Lower leg skin (tissue), 3 donors: ENCODE data around the gene SPSB4.

Source experiments
- POLR2A ChIP-seq, 2 donors: fragments of 450-650 bp; IDR thresholded peaks; one replicate each; pipeline ENCODE4 v1.6.1; 2016 to 2017; ENCODE audit warnings: antibody characterized with exemption in 2 of 2, mild to moderate bottlenecking in 1 of 2, moderate library complexity in 1 of 2
- TF ChIP-seq, protein P1 (sequence below), 3 donors: fragments of 450-650 bp; IDR thresholded peaks; one replicate each; pipeline ENCODE4 v1.5.1; 2016; ENCODE audit warnings: antibody characterized with exemption in 3 of 3, mild to moderate bottlenecking in 3 of 3, moderate library complexity in 2 of 3

DNA sequence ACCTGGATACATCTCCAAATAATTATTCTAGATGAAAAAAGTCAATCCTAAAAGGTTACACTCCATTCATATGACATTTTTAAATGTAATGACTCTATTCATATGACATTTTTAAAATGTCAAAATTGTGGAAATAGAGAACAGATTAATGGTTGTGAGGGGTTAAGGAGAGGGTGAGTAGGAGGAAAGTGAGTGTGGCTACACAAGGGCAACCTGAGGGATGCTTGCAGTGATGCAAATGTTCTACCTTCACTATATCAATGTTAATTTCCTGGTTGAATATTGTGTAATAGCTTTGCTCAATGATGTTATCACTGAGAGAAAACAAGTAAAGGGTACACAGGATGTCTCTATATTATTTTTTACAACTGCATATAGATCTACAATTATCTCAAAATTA, 125.6 kb downstream of the SPSB4 start:
- no peak for TF ChIP-seq POLR2A (IDR thresholded peaks at IDR 0.05)
- TF ChIP-seq, protein P1, sequence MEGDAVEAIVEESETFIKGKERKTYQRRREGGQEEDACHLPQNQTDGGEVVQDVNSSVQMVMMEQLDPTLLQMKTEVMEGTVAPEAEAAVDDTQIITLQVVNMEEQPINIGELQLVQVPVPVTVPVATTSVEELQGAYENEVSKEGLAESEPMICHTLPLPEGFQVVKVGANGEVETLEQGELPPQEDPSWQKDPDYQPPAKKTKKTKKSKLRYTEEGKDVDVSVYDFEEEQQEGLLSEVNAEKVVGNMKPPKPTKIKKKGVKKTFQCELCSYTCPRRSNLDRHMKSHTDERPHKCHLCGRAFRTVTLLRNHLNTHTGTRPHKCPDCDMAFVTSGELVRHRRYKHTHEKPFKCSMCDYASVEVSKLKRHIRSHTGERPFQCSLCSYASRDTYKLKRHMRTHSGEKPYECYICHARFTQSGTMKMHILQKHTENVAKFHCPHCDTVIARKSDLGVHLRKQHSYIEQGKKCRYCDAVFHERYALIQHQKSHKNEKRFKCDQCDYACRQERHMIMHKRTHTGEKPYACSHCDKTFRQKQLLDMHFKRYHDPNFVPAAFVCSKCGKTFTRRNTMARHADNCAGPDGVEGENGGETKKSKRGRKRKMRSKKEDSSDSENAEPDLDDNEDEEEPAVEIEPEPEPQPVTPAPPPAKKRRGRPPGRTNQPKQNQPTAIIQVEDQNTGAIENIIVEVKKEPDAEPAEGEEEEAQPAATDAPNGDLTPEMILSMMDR (IDR thresholded peaks at IDR 0.05), result no peak
